HL-60 (cell line): ENCODE results near the gene RASAL2.

Experiments
- DNase-seq, 2 experiments: peaks; one replicate each; pipeline ENCODE4 v3.0.0-alpha.2; 2010 to 2020; ENCODE audit warnings: low read depth in 1 of 2, low spot score in 1 of 2
- H3K27ac ChIP-seq: fragments of 250-450 bp; sonication (Bioruptor Pico); replicated peaks from 2 replicates; pipeline ENCODE4 v1.5.1; 2020; ENCODE audit warnings: mild to moderate bottlenecking, moderate library complexity
- H3K27me3 ChIP-seq: fragments of 250-450 bp; sonication (Bioruptor Pico); 2 replicates; pipeline ENCODE4 v1.5.1; 2021; ENCODE audit warnings: mild to moderate bottlenecking, moderate library complexity; ENCODE audit not compliant: insufficient read depth, poor library complexity, severe bottlenecking
- H3K4me3 ChIP-seq: replicated peaks from 2 replicates; pipeline ENCODE4 v1.5.1; 2011; ENCODE audit warnings: mild to moderate bottlenecking, control low read depth, low read length; ENCODE audit not compliant: insufficient read depth
- CTCF ChIP-seq: IDR thresholded peaks from one replicate; pipeline ENCODE4 v1.5.1; 2011; ENCODE audit warnings: low read length, control low read depth, inconsistent platforms; ENCODE audit not compliant: insufficient read depth
- GABPA ChIP-seq: IDR thresholded peaks from 2 replicates; pipeline ENCODE4 v1.6.1; 2012; ENCODE audit warnings: low read depth
- POLR2AphosphoS5 ChIP-seq: IDR thresholded peaks from 2 replicates; pipeline ENCODE4 v1.6.1; 2012; ENCODE audit warnings: low read depth
- REST ChIP-seq: IDR thresholded peaks from 2 replicates; pipeline ENCODE4 v1.6.1; 2012; ENCODE audit warnings: low read depth; ENCODE audit not compliant: insufficient replicate concordance
- SPI1 ChIP-seq: IDR thresholded peaks from 2 replicates; pipeline ENCODE4 v1.6.1; 2012; ENCODE audit warnings: low read depth, mild to moderate bottlenecking, borderline replicate concordance

The RASAL2 gene

GRCh38 chr1:178266113-178266512 lies 172.2 kb downstream of the RASAL2 start:
- Histone ChIP-seq H3K27ac (no peak overlapping the region), H3K27me3 (no peaks in the 10 kb centered on the region), H3K4me3 (no peak overlapping the region)
- DNase-seq: no peak
- TF ChIP-seq REST: no peak
- TF ChIP-seq CTCF: no peak
- TF ChIP-seq SPI1: no peak
- TF ChIP-seq POLR2AphosphoS5: no peak
- TF ChIP-seq GABPA: no peak

DNA sequence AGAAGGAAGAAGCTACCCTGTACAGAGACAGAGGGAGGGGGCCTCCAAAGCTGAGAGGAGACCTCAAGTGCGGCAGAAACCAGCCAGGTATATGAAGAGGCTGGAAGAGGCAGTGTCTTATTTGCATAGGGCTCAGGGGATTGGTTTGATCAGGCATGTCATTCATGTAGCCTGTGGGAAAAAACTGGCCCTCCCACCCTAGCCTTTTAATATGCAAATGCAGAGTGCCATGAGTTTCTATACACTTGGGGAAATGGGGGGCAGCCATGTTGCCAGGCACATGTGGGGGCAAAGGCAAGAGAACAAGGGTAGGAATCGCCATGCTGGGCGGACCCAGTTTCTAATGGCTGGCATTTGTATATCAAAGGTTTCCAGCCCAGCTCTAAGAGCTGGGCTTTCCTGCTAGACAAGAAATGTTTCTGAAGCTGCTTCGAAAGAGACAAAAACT lies 172.7 kb downstream of the RASAL2 start:
- no peak for TF ChIP-seq CTCF
- no peak for TF ChIP-seq REST
- no peak for TF ChIP-seq GABPA
- no peak for TF ChIP-seq POLR2AphosphoS5
- TF ChIP-seq SPI1: no peak
- DNase-seq: no peak
- Histone ChIP-seq H3K27me3 (no peaks in the 10 kb centered on the region), H3K4me3 (no peak overlapping the region), H3K27ac (no peak overlapping the region)

GRCh38 chr1:178267646-178268094 lies 173.8 kb downstream of the RASAL2 start:
- DNase-seq: no peak
- Histone ChIP-seq H3K27me3 (no peaks in the 10 kb centered on the region), H3K27ac (no peak overlapping the region), H3K4me3 (no peak overlapping the region)
- no peak for TF ChIP-seq CTCF
- TF ChIP-seq REST: no peak
- TF ChIP-seq GABPA: no peak
- TF ChIP-seq POLR2AphosphoS5: no peak
- no peak for TF ChIP-seq SPI1
